Natural killer cell treated with Interleukin-12 subunit alpha and Interleukin-12 subunit beta and Interleukin-15 and Interleukin-18, amount 100 ng/mL, for 72 hours (primary cell): ENCODE results near the gene KRT5. TPM values are rescaled to one million over a fixed set of nuclear protein-coding genes. Genes with fewer than 3 reads are reported as not detected.
"Not testable (repeated sequence)": the region's sequence is repeated elsewhere in the genome, so short reads cannot be mapped to it uniquely, and the experiment has no call there.

ENCODE experiments used
- ATAC-seq, 2 donors: fragments of 150-1000 bp; cut with Tn5 transposase in 1 of 2; sonication (Bioruptor Pico), chemical (Tn5 transposase) in 1 of 2; 2 replicates each; pipeline ENCODE4 v1.10.0; 2021
- DNase-seq: peaks from one replicate; pipeline ENCODE4 v3.0.0; 2022; ENCODE audit warnings: low spot score
- H3K27ac Mint-ChIP-seq, 2 donors: 1 replicate in 1 of 2; 2 replicates in 1 of 2; pipeline ENCODE4 v1.8.0; 2022; ENCODE audit warnings: mixed read lengths in 2 of 2, mild to moderate bottlenecking in 1 of 2, moderate library complexity in 1 of 2
- H3K27me3 Mint-ChIP-seq, 2 donors: 1 replicate in 1 of 2; 2 replicates in 1 of 2; pipeline ENCODE4 v1.8.0; 2022; ENCODE audit warnings: mixed read lengths in 2 of 2
- H3K36me3 Mint-ChIP-seq: one replicate; pipeline ENCODE4 v1.8.0; 2022; ENCODE audit warnings: mixed read lengths
- H3K4me1 Mint-ChIP-seq, 2 donors: 1 replicate in 1 of 2; 2 replicates in 1 of 2; pipeline ENCODE4 v1.8.0; 2022; ENCODE audit warnings: low read depth in 2 of 2, mixed read lengths in 2 of 2, mild to moderate bottlenecking in 1 of 2
- H3K4me3 Mint-ChIP-seq: one replicate; pipeline ENCODE4 v1.8.0; 2022; ENCODE audit warnings: mixed read lengths
- H3K9me3 Mint-ChIP-seq: 2 replicates; pipeline ENCODE4 v1.8.0; 2022; ENCODE audit warnings: mixed read lengths
- total RNA-seq, 2 donors: library from RNA; stranded (reverse); gene quantifications; one replicate each; pipeline ENCODE4 v1.2.3, GENCODE V29; 2022

KRT5 gene
- total RNA-seq, 2 donors from 2014 or later: not detected

- peaks cover 10% of the 10 kb centered on the region in 2 donors for H3K4me1 Mint-ChIP-seq
- H3K4me3 Mint-ChIP-seq: no peak overlapping the region
- H3K9me3 Mint-ChIP-seq: no peaks in the 10 kb centered on the region
- ATAC-seq (no peak), DNase-seq (no peak)
- no peaks in the 10 kb centered on the region for H3K36me3 Mint-ChIP-seq
- H3K27me3 Mint-ChIP-seq: peaks cover 9 to 16% of the 10 kb centered on the region in 2 donors
- no peak overlapping the region for H3K27ac Mint-ChIP-seq
Observed at GRCh38 chr12:52502877-52503276, 17.3 kb downstream of the KRT5 start.

- Mint-ChIP-seq H3K27ac (no peak overlapping the region), H3K4me1 (no peaks in the 10 kb centered on the region), H3K36me3 (no peaks in the 10 kb centered on the region), H3K27me3 (peaks cover 8 to 17% of the 10 kb centered on the region in 2 donors), H3K9me3 (no peaks in the 10 kb centered on the region), H3K4me3 (no peak overlapping the region)
- no peak for ATAC-seq
- no peak for DNase-seq
Observed at GRCh38 chr12:52501490-52501889, 18.7 kb downstream of the KRT5 start.

GRCh38 chr12:52500574-52500973, 19.6 kb downstream of the KRT5 start:
- H3K9me3 Mint-ChIP-seq, H3K4me1 Mint-ChIP-seq, ATAC-seq, H3K27ac Mint-ChIP-seq, DNase-seq, H3K4me3 Mint-ChIP-seq, H3K36me3 Mint-ChIP-seq: not testable (repeated sequence)
- H3K27me3 Mint-ChIP-seq: peaks cover 6 to 21% of the 10 kb centered on the region in 2 donors

GRCh38 chr12:52499806-52500560, 20.2 kb downstream of the KRT5 start:
- ATAC-seq: no peak
- no peak overlapping the region for H3K27ac Mint-ChIP-seq
- no peaks in the 10 kb centered on the region for H3K9me3 Mint-ChIP-seq
- DNase-seq: no peak
- peaks cover 6 to 16% of the 10 kb centered on the region in 2 donors for H3K27me3 Mint-ChIP-seq
- H3K4me1 Mint-ChIP-seq: peaks cover 4% of the 10 kb centered on the region in 2 donors
- no peak overlapping the region for H3K4me3 Mint-ChIP-seq
- H3K36me3 Mint-ChIP-seq: no peaks in the 10 kb centered on the region

- H3K4me3 Mint-ChIP-seq: no peak overlapping the region
- H3K27ac Mint-ChIP-seq: no peak overlapping the region
- peaks cover 4 to 5% of the 10 kb centered on the region in 2 donors for H3K4me1 Mint-ChIP-seq
- peaks cover 6 to 16% of the 10 kb centered on the region in 2 donors for H3K27me3 Mint-ChIP-seq
- H3K9me3 Mint-ChIP-seq: no peaks in the 10 kb centered on the region
- no peak for DNase-seq
- H3K36me3 Mint-ChIP-seq: no peaks in the 10 kb centered on the region
- no peak for ATAC-seq
Observed at GRCh38 chr12:52498946-52499345, 21.2 kb downstream of the KRT5 start.

- H3K9me3 Mint-ChIP-seq: no peaks in the 10 kb centered on the region
- no peak overlapping the region for H3K27ac Mint-ChIP-seq
- peaks cover 6 to 16% of the 10 kb centered on the region in 2 donors for H3K27me3 Mint-ChIP-seq
- no peak overlapping the region for H3K4me3 Mint-ChIP-seq
- H3K36me3 Mint-ChIP-seq: no peaks in the 10 kb centered on the region
- peaks cover 4 to 5% of the 10 kb centered on the region in 2 donors for H3K4me1 Mint-ChIP-seq
- DNase-seq (no peak), ATAC-seq (no peak)
Observed at GRCh38 chr12:52497975-52498374, 22.2 kb downstream of the KRT5 start.

GRCh38 chr12:52496590-52497071, 23.6 kb downstream of the KRT5 start:
- H3K27ac Mint-ChIP-seq: no peak overlapping the region
- no peaks in the 10 kb centered on the region for H3K36me3 Mint-ChIP-seq
- H3K4me3 Mint-ChIP-seq: no peak overlapping the region
- H3K4me1 Mint-ChIP-seq: peaks cover 4 to 5% of the 10 kb centered on the region in 2 donors
- H3K27me3 Mint-ChIP-seq: peaks cover 4 to 19% of the 10 kb centered on the region in 2 donors
- DNase-seq (no peak), ATAC-seq (no peak)
- H3K9me3 Mint-ChIP-seq: no peaks in the 10 kb centered on the region

GRCh38 chr12:52496054-52496453, 24.1 kb downstream of the KRT5 start:
- no peaks in the 10 kb centered on the region for H3K9me3 Mint-ChIP-seq
- H3K4me1 Mint-ChIP-seq: peaks cover 4 to 5% of the 10 kb centered on the region in 2 donors
- no peak overlapping the region for H3K4me3 Mint-ChIP-seq
- peaks cover 9 to 25% of the 10 kb centered on the region in 2 donors for H3K27me3 Mint-ChIP-seq
- no peak for ATAC-seq
- H3K27ac Mint-ChIP-seq: no peak overlapping the region
- no peak for DNase-seq
- no peaks in the 10 kb centered on the region for H3K36me3 Mint-ChIP-seq

GRCh38 chr12:52495389-52495788, 24.8 kb downstream of the KRT5 start:
- no peak overlapping the region for H3K4me3 Mint-ChIP-seq
- H3K4me1 Mint-ChIP-seq: peaks cover 4 to 5% of the 10 kb centered on the region in 2 donors
- DNase-seq (no peak), ATAC-seq (no peak)
- no peaks in the 10 kb centered on the region for H3K36me3 Mint-ChIP-seq
- H3K27me3 Mint-ChIP-seq: peaks cover 14 to 27% of the 10 kb centered on the region in 2 donors
- H3K27ac Mint-ChIP-seq: no peak overlapping the region
- no peaks in the 10 kb centered on the region for H3K9me3 Mint-ChIP-seq

GRCh38 chr12:52494518-52494917, 25.7 kb downstream of the KRT5 start:
- no peak overlapping the region for H3K27ac Mint-ChIP-seq
- peaks cover 16 to 27% of the 10 kb centered on the region in 2 donors for H3K27me3 Mint-ChIP-seq
- no peak for ATAC-seq
- H3K4me1 Mint-ChIP-seq: peaks cover 4 to 5% of the 10 kb centered on the region in 2 donors
- no peaks in the 10 kb centered on the region for H3K9me3 Mint-ChIP-seq
- no peak overlapping the region for H3K4me3 Mint-ChIP-seq
- DNase-seq: no peak
- H3K36me3 Mint-ChIP-seq: no peaks in the 10 kb centered on the region

GRCh38 chr12:52494100-52494499, 26.1 kb downstream of the KRT5 start:
- Mint-ChIP-seq H3K27ac (no peak overlapping the region), H3K9me3 (no peaks in the 10 kb centered on the region), H3K4me1 (peaks cover 4 to 5% of the 10 kb centered on the region in 2 donors), H3K36me3 (no peaks in the 10 kb centered on the region), H3K27me3 (peaks cover 16 to 29% of the 10 kb centered on the region in 2 donors), H3K4me3 (no peak overlapping the region)
- no peak for DNase-seq
- ATAC-seq: no peak

GRCh38 chr12:52493172-52493571, 27.0 kb downstream of the KRT5 start, which contains the start of gene KRT6A:
KRT6A (minus strand) TSS chr12:52493257; CDS start chr12:52493188, 69 bp downstream.
- Mint-ChIP-seq H3K36me3 (no peaks in the 10 kb centered on the region), H3K27ac (no peak within 1 kb of the TSS), H3K27me3 (peaks cover 19 to 34% of the 10 kb centered on the region in 2 donors), H3K4me1 (peaks cover 4 to 5% of the 10 kb centered on the region in 2 donors), H3K4me3 (no peak within 1 kb of the TSS), H3K9me3 (no peaks in the 10 kb centered on the region)
- ATAC-seq (no peak), DNase-seq (no peak)

- not testable (repeated sequence) for H3K27ac Mint-ChIP-seq, DNase-seq, H3K36me3 Mint-ChIP-seq, ATAC-seq, H3K9me3 Mint-ChIP-seq, H3K4me1 Mint-ChIP-seq, H3K4me3 Mint-ChIP-seq
- peaks cover 16 to 29% of the 10 kb centered on the region in 2 donors for H3K27me3 Mint-ChIP-seq
Observed at GRCh38 chr12:52492405-52492804, 27.8 kb downstream of the KRT5 start.

- peaks cover 19 to 29% of the 10 kb centered on the region in 2 donors for H3K27me3 Mint-ChIP-seq
Observed at GRCh38 chr12:52491495-52491894, 28.7 kb downstream of the KRT5 start.

More at GRCh38 chr12:52491495-52491894, 28.7 kb downstream of the KRT5 start:
- not testable (repeated sequence) for H3K4me3 Mint-ChIP-seq, H3K36me3 Mint-ChIP-seq, H3K4me1 Mint-ChIP-seq, H3K9me3 Mint-ChIP-seq, ATAC-seq, H3K27ac Mint-ChIP-seq, DNase-seq
